ENCODE measurements around the gene MAN1A1.

MAN1A1 gene

GRCh38 chr6:119327810-119328209 lies 21.8 kb downstream of the MAN1A1 start:
- TF ChIP-seq TAF1 (IDR thresholded peaks at IDR 0.05; ENCODE audit: borderline replicate concordance, insufficient read depth, low read length) (no peak), REST (IDR thresholded peaks at IDR 0.05; ENCODE audit: insufficient read depth in 1 of 2, low read depth in 2 of 2, low read length in 2 of 2) (no peak), POLR2AphosphoS5 (IDR thresholded peaks at IDR 0.05; ENCODE audit: low read depth, low read length) (no peak), FOXP2 (optimal IDR thresholded peaks at IDR 0.05; ENCODE audit: borderline replicate concordance, extremely low read depth, extremely low read length, insufficient read depth) (no peak), SIN3A (IDR thresholded peaks at IDR 0.05; ENCODE audit: borderline replicate concordance, insufficient read depth, low read length) (no peak)

GRCh38 chr6:119326291-119327005 lies 23.1 kb downstream of the MAN1A1 start:
- TF ChIP-seq FOXP2 (optimal IDR thresholded peaks at IDR 0.05; ENCODE audit: borderline replicate concordance, extremely low read depth, extremely low read length, insufficient read depth) = no peak
- no peak for TF ChIP-seq SIN3A (IDR thresholded peaks at IDR 0.05; ENCODE audit: borderline replicate concordance, insufficient read depth, low read length)
- TF ChIP-seq REST (IDR thresholded peaks at IDR 0.05; ENCODE audit: insufficient read depth in 1 of 2, low read depth in 2 of 2, low read length in 2 of 2) = no peak
- no peak for TF ChIP-seq TAF1 (IDR thresholded peaks at IDR 0.05; ENCODE audit: borderline replicate concordance, insufficient read depth, low read length)
- no peak for TF ChIP-seq POLR2AphosphoS5 (IDR thresholded peaks at IDR 0.05; ENCODE audit: low read depth, low read length)

- TF ChIP-seq SIN3A (IDR thresholded peaks at IDR 0.05; ENCODE audit: borderline replicate concordance, insufficient read depth, low read length) = no peak
- TF ChIP-seq TAF1 (IDR thresholded peaks at IDR 0.05; ENCODE audit: borderline replicate concordance, insufficient read depth, low read length) = no peak
- TF ChIP-seq FOXP2 (optimal IDR thresholded peaks at IDR 0.05; ENCODE audit: borderline replicate concordance, extremely low read depth, extremely low read length, insufficient read depth) = no peak
- TF ChIP-seq POLR2AphosphoS5 (IDR thresholded peaks at IDR 0.05; ENCODE audit: low read depth, low read length) = no peak
- TF ChIP-seq REST (IDR thresholded peaks at IDR 0.05; ENCODE audit: insufficient read depth in 1 of 2, low read depth in 2 of 2, low read length in 2 of 2) = no peak
Measured at GRCh38 chr6:119325559-119326265, 23.8 kb downstream of the MAN1A1 start.

GRCh38 chr6:119324718-119325117 lies 24.8 kb downstream of the MAN1A1 start:
- TF ChIP-seq REST (IDR thresholded peaks at IDR 0.05; ENCODE audit: insufficient read depth in 1 of 2, low read depth in 2 of 2, low read length in 2 of 2) (no peak), POLR2AphosphoS5 (IDR thresholded peaks at IDR 0.05; ENCODE audit: low read depth, low read length) (no peak), FOXP2 (optimal IDR thresholded peaks at IDR 0.05; ENCODE audit: borderline replicate concordance, extremely low read depth, extremely low read length, insufficient read depth) (no peak), SIN3A (IDR thresholded peaks at IDR 0.05; ENCODE audit: borderline replicate concordance, insufficient read depth, low read length) (no peak), TAF1 (IDR thresholded peaks at IDR 0.05; ENCODE audit: borderline replicate concordance, insufficient read depth, low read length) (no peak)
